HEK293 (cell line): ENCODE data around the gene ZNF467.

Experiments used
- CTCF ChIA-PET: fragments of 350-600 bp; formaldehyde crosslinking; extraction: SDS; loops from one replicate; lab custom pipeline; 2021; ENCODE audit warnings: antibody characterized with exemption; lab: Yijun Ruan, JAX
- POLR2A ChIA-PET: fragments of 300-600 bp; formaldehyde crosslinking; extraction: SDS; loops from one replicate; lab custom pipeline; 2020; ENCODE audit warnings: antibody characterized with exemption, inconsistent platforms; lab: Yijun Ruan, JAX
- H3K27ac ChIP-seq: fragments of 200-500 bp; sonication (Bioruptor generic); 2 replicates; pipeline ENCODE4 v1.5.1; 2014; ENCODE audit warnings: low read depth, low read length, control low read depth, inconsistent platforms; ENCODE audit errors: extremely low read depth
- H3K36me3 ChIP-seq, 2 experiments: fragments of 200-500 bp in 1 of 2; sonication (Bioruptor generic) in 1 of 2; 1 replicate in 1 of 2; 2 replicates in 1 of 2; pipeline ENCODE4 v1.5.1; 2014 to 2017; ENCODE audit warnings: inconsistent platforms in 2 of 2, low read length in 2 of 2; ENCODE audit not compliant: control insufficient read depth in 2 of 2, insufficient read depth in 1 of 2
- H3K4me1 ChIP-seq: fragments of 200-500 bp; sonication (Bioruptor generic); 2 replicates; pipeline ENCODE4 v1.5.1; 2014; ENCODE audit warnings: mild to moderate bottlenecking, low read length, inconsistent platforms; ENCODE audit not compliant: control insufficient read depth, insufficient read depth
- H3K4me3 ChIP-seq: 2 replicates; pipeline ENCODE4 v1.5.1; 2011; ENCODE audit warnings: low read depth, mild to moderate bottlenecking, control low read depth, low read length, moderate library complexity
- H3K9me3 ChIP-seq: fragments of 200-500 bp; sonication (Bioruptor generic); 2 replicates; pipeline ENCODE4 v1.5.1; 2014; ENCODE audit warnings: low read depth, low read length, inconsistent platforms; ENCODE audit not compliant: control insufficient read depth, insufficient read depth
- EGR2 ChIP-seq: fragments of 450-650 bp; formaldehyde crosslinking; IDR thresholded peaks from 2 replicates; pipeline ENCODE4 v1.5.1; 2016; ENCODE audit warnings: low read depth, missing biosample characterization, missing genetic modification characterization
- ELK4 ChIP-seq: IDR thresholded peaks from 2 replicates; pipeline ENCODE4 v1.6.1; 2011; ENCODE audit warnings: mild to moderate bottlenecking, low read depth, low read length, borderline replicate concordance
- GFI1B ChIP-seq: fragments of 450-650 bp; formaldehyde crosslinking; IDR thresholded peaks from 2 replicates; pipeline ENCODE4 v1.5.1; 2016; ENCODE audit warnings: missing biosample characterization, missing genetic modification characterization
- HOXD13 ChIP-seq: sonication (generic); formaldehyde crosslinking; IDR thresholded peaks from 2 replicates; pipeline ENCODE4 v1.8.0; 2022; ENCODE audit warnings: missing genetic modification reagents, borderline replicate concordance
- MYNN ChIP-seq: fragments of 450-650 bp; formaldehyde crosslinking; IDR thresholded peaks from 2 replicates; pipeline ENCODE4 v1.5.1; 2016; ENCODE audit warnings: missing biosample characterization, missing genetic modification characterization, borderline replicate concordance
- MZF1 ChIP-seq: fragments of 450-650 bp; formaldehyde crosslinking; IDR thresholded peaks from 2 replicates; pipeline ENCODE4 v1.5.1; 2017; ENCODE audit warnings: missing biosample characterization, missing genetic modification characterization, borderline replicate concordance
- PRDM4 ChIP-seq: fragments of 450-650 bp; formaldehyde crosslinking; IDR thresholded peaks from 2 replicates; pipeline ENCODE4 v1.5.1; 2017; ENCODE audit warnings: missing biosample characterization, missing genetic modification characterization
- SCRT1 ChIP-seq: fragments of 450-650 bp; formaldehyde crosslinking; IDR thresholded peaks from 2 replicates; pipeline ENCODE4 v1.5.1; 2016; ENCODE audit warnings: missing biosample characterization, missing genetic modification characterization, borderline replicate concordance
- ZNF10 ChIP-seq: fragments of 450-650 bp; formaldehyde crosslinking; IDR thresholded peaks from 2 replicates; pipeline ENCODE4 v1.5.1; 2017; ENCODE audit warnings: missing biosample characterization, missing genetic modification characterization
- ZNF184 ChIP-seq: fragments of 450-650 bp; IDR thresholded peaks from 2 replicates; pipeline ENCODE4 v1.5.1; 2018; ENCODE audit warnings: missing biosample characterization, mild to moderate bottlenecking, missing genetic modification characterization
- ZNF239 ChIP-seq: fragments of 450-650 bp; formaldehyde crosslinking; IDR thresholded peaks from 2 replicates; pipeline ENCODE4 v1.5.1; 2016; ENCODE audit warnings: missing biosample characterization, missing genetic modification characterization
- ZNF24 ChIP-seq: fragments of 450-650 bp; formaldehyde crosslinking; IDR thresholded peaks from 2 replicates; pipeline ENCODE4 v1.5.1; 2016; ENCODE audit warnings: missing biosample characterization, missing genetic modification characterization
- ZNF26 ChIP-seq: fragments of 450-650 bp; formaldehyde crosslinking; IDR thresholded peaks from 2 replicates; pipeline ENCODE4 v1.5.1; 2016; ENCODE audit warnings: missing biosample characterization, missing genetic modification characterization
- ZNF354C ChIP-seq: fragments of 450-650 bp; formaldehyde crosslinking; IDR thresholded peaks from 2 replicates; pipeline ENCODE4 v1.5.1; 2016; ENCODE audit warnings: missing biosample characterization, missing genetic modification characterization, low read depth, borderline replicate concordance
- ZNF416 ChIP-seq: fragments of 450-650 bp; formaldehyde crosslinking; IDR thresholded peaks from 2 replicates; pipeline ENCODE4 v1.5.1; 2016; ENCODE audit warnings: missing biosample characterization, missing genetic modification characterization
- ZNF473 ChIP-seq: fragments of 450-650 bp; formaldehyde crosslinking; IDR thresholded peaks from 2 replicates; pipeline ENCODE4 v1.5.1; 2017; ENCODE audit warnings: missing biosample characterization, missing genetic modification characterization
- TF ChIP-seq, protein P1 (sequence below): fragments of 450-650 bp; formaldehyde crosslinking; IDR thresholded peaks from 2 replicates; pipeline ENCODE4 v1.5.1; 2016; ENCODE audit warnings: missing biosample characterization, missing genetic modification characterization
- TF ChIP-seq, protein P2 (sequence below): fragments of 450-650 bp; formaldehyde crosslinking; IDR thresholded peaks from 2 replicates; pipeline ENCODE4 v1.5.1; 2016; ENCODE audit warnings: missing biosample characterization, missing genetic modification characterization
- TF ChIP-seq, protein P3 (sequence below): fragments of 450-650 bp; formaldehyde crosslinking; conservative IDR thresholded peaks from 2 replicates; pipeline ENCODE4 v1.5.1; 2016; ENCODE audit warnings: low read depth, missing biosample characterization, missing genetic modification characterization
- TF ChIP-seq, protein P4 (sequence below): fragments of 450-650 bp; formaldehyde crosslinking; IDR thresholded peaks from 2 replicates; pipeline ENCODE4 v1.5.1; 2016; ENCODE audit warnings: missing biosample characterization, missing genetic modification characterization, borderline replicate concordance

ZNF467 gene

GRCh38 chr7:149792220-149792595 is 18.8 kb upstream of the ZNF467 start:
- H3K9me3 ChIP-seq = no peaks in the 10 kb centered on the region

More at GRCh38 chr7:149792220-149792595, 18.8 kb upstream of the ZNF467 start:
- TF ChIP-seq ZNF26 = no peak
- no peak for TF ChIP-seq PRDM4 (tag by site-specific recombination)
- TF ChIP-seq ZNF24 (tag by site-specific recombination) = no peak
- TF ChIP-seq MYNN = no peak
- TF ChIP-seq ZNF184 (tag by site-specific recombination) = no peak
- TF ChIP-seq ZNF10 = no peak
- TF ChIP-seq, protein P1, sequence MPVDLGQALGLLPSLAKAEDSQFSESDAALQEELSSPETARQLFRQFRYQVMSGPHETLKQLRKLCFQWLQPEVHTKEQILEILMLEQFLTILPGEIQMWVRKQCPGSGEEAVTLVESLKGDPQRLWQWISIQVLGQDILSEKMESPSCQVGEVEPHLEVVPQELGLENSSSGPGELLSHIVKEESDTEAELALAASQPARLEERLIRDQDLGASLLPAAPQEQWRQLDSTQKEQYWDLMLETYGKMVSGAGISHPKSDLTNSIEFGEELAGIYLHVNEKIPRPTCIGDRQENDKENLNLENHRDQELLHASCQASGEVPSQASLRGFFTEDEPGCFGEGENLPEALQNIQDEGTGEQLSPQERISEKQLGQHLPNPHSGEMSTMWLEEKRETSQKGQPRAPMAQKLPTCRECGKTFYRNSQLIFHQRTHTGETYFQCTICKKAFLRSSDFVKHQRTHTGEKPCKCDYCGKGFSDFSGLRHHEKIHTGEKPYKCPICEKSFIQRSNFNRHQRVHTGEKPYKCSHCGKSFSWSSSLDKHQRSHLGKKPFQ = no peak
- TF ChIP-seq, protein P2, sequence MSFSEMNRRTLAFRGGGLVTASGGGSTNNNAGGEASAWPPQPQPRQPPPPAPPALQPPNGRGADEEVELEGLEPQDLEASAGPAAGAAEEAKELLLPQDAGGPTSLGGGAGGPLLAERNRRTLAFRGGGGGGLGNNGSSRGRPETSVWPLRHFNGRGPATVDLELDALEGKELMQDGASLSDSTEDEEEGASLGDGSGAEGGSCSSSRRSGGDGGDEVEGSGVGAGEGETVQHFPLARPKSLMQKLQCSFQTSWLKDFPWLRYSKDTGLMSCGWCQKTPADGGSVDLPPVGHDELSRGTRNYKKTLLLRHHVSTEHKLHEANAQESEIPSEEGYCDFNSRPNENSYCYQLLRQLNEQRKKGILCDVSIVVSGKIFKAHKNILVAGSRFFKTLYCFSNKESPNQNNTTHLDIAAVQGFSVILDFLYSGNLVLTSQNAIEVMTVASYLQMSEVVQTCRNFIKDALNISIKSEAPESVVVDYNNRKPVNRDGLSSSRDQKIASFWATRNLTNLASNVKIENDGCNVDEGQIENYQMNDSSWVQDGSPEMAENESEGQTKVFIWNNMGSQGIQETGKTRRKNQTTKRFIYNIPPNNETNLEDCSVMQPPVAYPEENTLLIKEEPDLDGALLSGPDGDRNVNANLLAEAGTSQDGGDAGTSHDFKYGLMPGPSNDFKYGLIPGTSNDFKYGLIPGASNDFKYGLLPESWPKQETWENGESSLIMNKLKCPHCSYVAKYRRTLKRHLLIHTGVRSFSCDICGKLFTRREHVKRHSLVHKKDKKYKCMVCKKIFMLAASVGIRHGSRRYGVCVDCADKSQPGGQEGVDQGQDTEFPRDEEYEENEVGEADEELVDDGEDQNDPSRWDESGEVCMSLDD (tag by site-specific recombination) = no peak
- TF ChIP-seq ZNF239 (tag by site-specific recombination) = no peak
- no peak for TF ChIP-seq GFI1B (tag by site-specific recombination)
- no peak for TF ChIP-seq SCRT1 (tag by site-specific recombination)
- TF ChIP-seq, protein P3, sequence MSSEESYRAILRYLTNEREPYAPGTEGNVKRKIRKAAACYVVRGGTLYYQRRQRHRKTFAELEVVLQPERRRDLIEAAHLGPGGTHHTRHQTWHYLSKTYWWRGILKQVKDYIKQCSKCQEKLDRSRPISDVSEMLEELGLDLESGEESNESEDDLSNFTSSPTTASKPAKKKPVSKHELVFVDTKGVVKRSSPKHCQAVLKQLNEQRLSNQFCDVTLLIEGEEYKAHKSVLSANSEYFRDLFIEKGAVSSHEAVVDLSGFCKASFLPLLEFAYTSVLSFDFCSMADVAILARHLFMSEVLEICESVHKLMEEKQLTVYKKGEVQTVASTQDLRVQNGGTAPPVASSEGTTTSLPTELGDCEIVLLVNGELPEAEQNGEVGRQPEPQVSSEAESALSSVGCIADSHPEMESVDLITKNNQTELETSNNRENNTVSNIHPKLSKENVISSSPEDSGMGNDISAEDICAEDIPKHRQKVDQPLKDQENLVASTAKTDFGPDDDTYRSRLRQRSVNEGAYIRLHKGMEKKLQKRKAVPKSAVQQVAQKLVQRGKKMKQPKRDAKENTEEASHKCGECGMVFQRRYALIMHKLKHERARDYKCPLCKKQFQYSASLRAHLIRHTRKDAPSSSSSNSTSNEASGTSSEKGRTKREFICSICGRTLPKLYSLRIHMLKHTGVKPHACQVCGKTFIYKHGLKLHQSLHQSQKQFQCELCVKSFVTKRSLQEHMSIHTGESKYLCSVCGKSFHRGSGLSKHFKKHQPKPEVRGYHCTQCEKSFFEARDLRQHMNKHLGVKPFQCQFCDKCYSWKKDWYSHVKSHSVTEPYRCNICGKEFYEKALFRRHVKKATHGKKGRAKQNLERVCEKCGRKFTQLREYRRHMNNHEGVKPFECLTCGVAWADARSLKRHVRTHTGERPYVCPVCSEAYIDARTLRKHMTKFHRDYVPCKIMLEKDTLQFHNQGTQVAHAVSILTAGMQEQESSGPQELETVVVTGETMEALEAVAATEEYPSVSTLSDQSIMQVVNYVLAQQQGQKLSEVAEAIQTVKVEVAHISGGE (tag by site-specific recombination) = no peak
- TF ChIP-seq MZF1 = no peak
- TF ChIP-seq ELK4 = no peak
- TF ChIP-seq, protein P4, sequence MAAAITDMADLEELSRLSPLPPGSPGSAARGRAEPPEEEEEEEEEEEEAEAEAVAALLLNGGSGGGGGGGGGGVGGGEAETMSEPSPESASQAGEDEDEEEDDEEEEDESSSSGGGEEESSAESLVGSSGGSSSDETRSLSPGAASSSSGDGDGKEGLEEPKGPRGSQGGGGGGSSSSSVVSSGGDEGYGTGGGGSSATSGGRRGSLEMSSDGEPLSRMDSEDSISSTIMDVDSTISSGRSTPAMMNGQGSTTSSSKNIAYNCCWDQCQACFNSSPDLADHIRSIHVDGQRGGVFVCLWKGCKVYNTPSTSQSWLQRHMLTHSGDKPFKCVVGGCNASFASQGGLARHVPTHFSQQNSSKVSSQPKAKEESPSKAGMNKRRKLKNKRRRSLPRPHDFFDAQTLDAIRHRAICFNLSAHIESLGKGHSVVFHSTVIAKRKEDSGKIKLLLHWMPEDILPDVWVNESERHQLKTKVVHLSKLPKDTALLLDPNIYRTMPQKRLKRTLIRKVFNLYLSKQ (tag by site-specific recombination) = no peak
- TF ChIP-seq ZNF473 (tag by site-specific recombination) = no peak
- TF ChIP-seq EGR2 = no peak
- no peak for TF ChIP-seq ZNF416 (tag by site-specific recombination)
- TF ChIP-seq ZNF354C (tag by site-specific recombination) = no peak
- TF ChIP-seq HOXD13 = no peak
- CTCF ChIA-PET = no interaction called here
- no peak overlapping the region for H3K27ac ChIP-seq
- no peaks in the 10 kb centered on the region for H3K4me1 ChIP-seq
- POLR2A ChIA-PET = no interaction called here
- no peaks in the 10 kb centered on the region for H3K36me3 ChIP-seq
- H3K4me3 ChIP-seq = no peak overlapping the region
